Measurements from ENCODE around the gene SCFD2.
"Not testable (repeated sequence)": the region's sequence is repeated elsewhere in the genome, so short reads cannot be mapped to it uniquely, and the experiment has no call there.

Gene SCFD2

DNA sequence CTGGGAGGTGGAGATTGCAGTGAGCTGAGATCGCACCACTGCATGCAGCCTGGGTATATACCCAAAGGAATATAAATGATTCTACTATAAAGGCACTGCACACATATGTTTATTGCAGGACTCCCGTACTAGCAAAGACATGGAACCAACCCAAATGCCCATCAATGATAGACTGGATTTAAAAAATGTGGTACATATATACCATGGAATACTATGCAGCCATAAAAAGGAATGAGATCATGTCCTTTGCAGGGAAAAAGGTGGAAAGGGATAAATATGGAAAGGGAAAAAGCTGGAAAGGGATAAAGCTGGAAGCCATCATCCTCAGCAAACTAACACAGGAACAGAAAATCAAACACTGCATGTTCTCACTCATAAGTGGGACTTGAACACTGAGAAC lies 308.8 kb downstream of the SCFD2 start:
- H3K36me3 ChIP-seq (ENCODE audit: insufficient read depth, low read length); H3K27ac ChIP-seq (ENCODE audit: low read depth, low read length); H3K79me2 ChIP-seq (ENCODE audit: control insufficient read depth, insufficient read depth, low read length, unreplicated experiment); H3K4me3 ChIP-seq (ENCODE audit: low read depth, low read length); H3K27me3 ChIP-seq (ENCODE audit: insufficient read depth, low read length); H2AFZ ChIP-seq (ENCODE audit: low read length, unreplicated experiment); H3K4me1 ChIP-seq (ENCODE audit: control insufficient read depth, insufficient read depth, low read length, unreplicated experiment): not testable (repeated sequence)

DNA sequence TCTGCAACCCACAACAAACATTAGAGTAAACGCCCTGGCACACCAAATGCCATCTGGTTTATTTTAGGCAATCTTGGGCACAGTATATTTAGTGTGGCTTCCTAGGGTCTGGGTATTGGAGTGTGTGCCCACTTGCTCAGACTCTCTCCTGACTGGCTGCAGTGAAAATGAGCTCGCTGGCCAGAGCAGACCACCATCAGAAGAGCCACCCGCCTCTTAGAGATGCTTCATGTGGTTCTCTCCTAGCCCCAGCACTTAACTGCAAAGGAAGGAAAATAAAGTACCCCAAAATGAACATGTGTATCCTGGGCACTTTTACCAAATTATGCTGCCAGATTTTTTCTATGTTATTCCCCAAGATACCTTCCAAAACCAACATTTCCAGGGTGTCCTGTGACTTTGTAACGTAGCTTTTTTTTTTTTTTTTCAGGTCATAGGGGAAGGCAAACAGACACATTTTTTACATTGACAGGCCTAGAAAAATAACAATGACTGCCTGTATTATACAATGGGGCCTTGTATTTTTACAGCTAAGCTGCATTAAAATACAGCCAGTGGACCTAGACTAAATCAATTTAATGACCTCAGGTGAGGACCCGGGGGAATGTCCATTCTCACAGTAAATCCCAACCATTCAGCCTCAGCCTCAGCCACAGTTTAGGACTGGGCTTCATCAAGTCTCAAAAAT lies 310.0 kb downstream of the SCFD2 start:
- H3K79me2 ChIP-seq (ENCODE audit: control insufficient read depth, insufficient read depth, low read length, unreplicated experiment) = peaks cover 2% of the 10 kb centered on the region
- no peak overlapping the region for H3K27ac ChIP-seq (ENCODE audit: low read depth, low read length)
- H3K4me3 ChIP-seq (ENCODE audit: low read depth, low read length) = no peak overlapping the region
- H3K27me3 ChIP-seq (ENCODE audit: insufficient read depth, low read length) = no peaks in the 10 kb centered on the region
- H3K4me1 ChIP-seq (ENCODE audit: control insufficient read depth, insufficient read depth, low read length, unreplicated experiment) = peaks cover 4% of the 10 kb centered on the region
- no peaks in the 10 kb centered on the region for H3K36me3 ChIP-seq (ENCODE audit: insufficient read depth, low read length)
- H2AFZ ChIP-seq (ENCODE audit: low read length, unreplicated experiment) = no peak overlapping the region

DNA sequence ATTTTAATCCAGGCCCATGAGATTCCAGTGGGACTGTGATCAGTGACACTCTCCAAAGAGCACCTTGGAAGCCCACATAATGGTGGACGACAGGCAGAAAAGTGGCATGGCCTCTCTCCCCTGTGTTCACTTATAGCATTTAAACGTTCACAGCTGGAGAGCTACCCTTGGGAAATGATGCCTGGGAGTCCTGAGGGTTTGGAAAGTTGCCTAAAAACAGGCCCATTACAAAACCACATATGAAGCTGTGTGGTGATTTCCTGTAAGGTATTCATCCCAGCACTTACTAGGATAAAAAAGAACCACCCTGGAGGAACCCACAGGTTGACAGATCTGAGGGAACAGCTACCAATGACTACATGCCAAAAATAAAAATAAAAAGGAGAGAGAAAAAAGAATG lies 310.6 kb downstream of the SCFD2 start:
- H3K4me1 ChIP-seq (ENCODE audit: control insufficient read depth, insufficient read depth, low read length, unreplicated experiment) = peaks cover 4% of the 10 kb centered on the region
- no peaks in the 10 kb centered on the region for H3K27me3 ChIP-seq (ENCODE audit: insufficient read depth, low read length)
- H2AFZ ChIP-seq (ENCODE audit: low read length, unreplicated experiment) = no peak overlapping the region
- H3K4me3 ChIP-seq (ENCODE audit: low read depth, low read length) = no peak overlapping the region
- H3K27ac ChIP-seq (ENCODE audit: low read depth, low read length) = no peak overlapping the region
- H3K36me3 ChIP-seq (ENCODE audit: insufficient read depth, low read length) = no peaks in the 10 kb centered on the region
- peaks cover 2% of the 10 kb centered on the region for H3K79me2 ChIP-seq (ENCODE audit: control insufficient read depth, insufficient read depth, low read length, unreplicated experiment)

GRCh38 chr4:53050361-53050774 lies 315.5 kb downstream of the SCFD2 start:
- Histone ChIP-seq H3K79me2 (ENCODE audit: control insufficient read depth, insufficient read depth, low read length, unreplicated experiment) (no peaks in the 10 kb centered on the region), H3K4me3 (ENCODE audit: low read depth, low read length) (no peak overlapping the region), H2AFZ (ENCODE audit: low read length, unreplicated experiment) (no peak overlapping the region), H3K27ac (ENCODE audit: low read depth, low read length) (no peak overlapping the region), H3K27me3 (ENCODE audit: insufficient read depth, low read length) (no peaks in the 10 kb centered on the region), H3K36me3 (ENCODE audit: insufficient read depth, low read length) (no peaks in the 10 kb centered on the region), H3K4me1 (ENCODE audit: control insufficient read depth, insufficient read depth, low read length, unreplicated experiment) (peaks cover 4% of the 10 kb centered on the region)

DNA sequence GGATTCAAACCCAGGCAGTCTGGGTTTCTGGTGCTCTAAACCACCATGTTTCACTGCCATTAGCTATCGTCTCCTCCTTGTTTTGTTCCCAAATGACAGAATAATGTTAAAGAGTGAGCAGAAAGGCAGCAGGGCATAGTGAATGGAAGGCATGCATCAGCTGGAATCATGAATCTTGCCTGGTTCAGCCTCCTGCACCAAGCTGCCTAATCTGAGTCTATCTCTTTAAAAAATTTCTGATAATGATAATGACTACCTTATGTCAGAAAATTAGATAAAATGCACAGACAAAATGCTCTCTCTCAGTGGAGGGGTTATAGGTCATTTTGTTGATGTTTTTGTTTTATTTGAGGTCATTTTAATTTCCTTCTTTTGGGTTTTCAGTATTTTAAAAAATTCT lies 316.3 kb downstream of the SCFD2 start:
- H3K27ac ChIP-seq (ENCODE audit: low read depth, low read length) = no peak overlapping the region
- no peaks in the 10 kb centered on the region for H3K79me2 ChIP-seq (ENCODE audit: control insufficient read depth, insufficient read depth, low read length, unreplicated experiment)
- H2AFZ ChIP-seq (ENCODE audit: low read length, unreplicated experiment) = no peak overlapping the region
- H3K36me3 ChIP-seq (ENCODE audit: insufficient read depth, low read length) = no peaks in the 10 kb centered on the region
- H3K27me3 ChIP-seq (ENCODE audit: insufficient read depth, low read length) = no peaks in the 10 kb centered on the region
- no peaks in the 10 kb centered on the region for H3K4me1 ChIP-seq (ENCODE audit: control insufficient read depth, insufficient read depth, low read length, unreplicated experiment)
- H3K4me3 ChIP-seq (ENCODE audit: low read depth, low read length) = no peak overlapping the region

- no peaks in the 10 kb centered on the region for H3K27me3 ChIP-seq (ENCODE audit: insufficient read depth, low read length)
- no peak overlapping the region for H2AFZ ChIP-seq (ENCODE audit: low read length, unreplicated experiment)
Observed at GRCh38 chr4:53044651-53044960, 321.3 kb downstream of the SCFD2 start.

DNA sequence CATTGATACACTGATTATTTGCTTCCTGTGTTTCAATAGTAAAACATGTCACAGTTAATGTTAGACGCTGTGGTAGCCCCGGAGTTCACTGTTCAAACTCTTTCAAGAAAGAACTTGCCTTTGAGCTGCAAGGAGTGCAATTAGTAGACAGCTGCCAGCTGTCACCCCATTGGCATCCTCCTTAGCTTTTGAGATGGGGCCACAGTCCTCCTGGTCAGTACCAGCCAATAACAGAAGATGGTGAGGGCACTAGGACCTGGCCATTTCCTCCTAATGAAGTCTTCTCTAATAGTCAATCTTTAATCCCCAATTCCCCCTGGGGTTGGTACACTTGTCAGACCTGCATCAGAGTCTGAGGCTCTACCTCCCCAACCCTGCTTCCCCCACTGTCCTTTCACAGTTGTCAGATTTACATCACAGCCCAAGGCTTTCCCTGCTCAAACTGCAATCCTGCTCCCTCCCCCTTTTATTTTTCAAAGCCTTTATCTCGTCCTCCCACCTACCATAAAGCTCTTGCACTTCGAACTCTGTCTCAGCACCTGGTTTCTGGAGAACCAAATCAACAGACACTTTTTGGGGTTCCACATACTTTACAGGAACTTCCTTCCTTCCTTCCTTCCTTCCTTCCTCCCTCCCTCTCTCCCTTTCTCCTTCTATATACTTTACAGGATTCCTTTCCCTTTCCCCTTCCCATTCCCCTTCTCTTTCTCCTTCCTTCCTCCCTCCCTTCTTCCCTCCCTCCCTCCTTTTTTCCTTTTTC lies 321.8 kb downstream of the SCFD2 start:
- Histone ChIP-seq H3K36me3 (ENCODE audit: insufficient read depth, low read length) (no peaks in the 10 kb centered on the region), H3K4me1 (ENCODE audit: control insufficient read depth, insufficient read depth, low read length, unreplicated experiment) (no peaks in the 10 kb centered on the region), H3K79me2 (ENCODE audit: control insufficient read depth, insufficient read depth, low read length, unreplicated experiment) (no peaks in the 10 kb centered on the region), H3K27ac (ENCODE audit: low read depth, low read length) (no peak overlapping the region), H3K27me3 (ENCODE audit: insufficient read depth, low read length) (no peaks in the 10 kb centered on the region), H2AFZ (ENCODE audit: low read length, unreplicated experiment) (no peak overlapping the region), H3K4me3 (ENCODE audit: low read depth, low read length) (no peak overlapping the region)

More at GRCh38 chr4:53044651-53044960, 321.3 kb downstream of the SCFD2 start:
- H3K27ac ChIP-seq (ENCODE audit: low read depth, low read length) = no peak overlapping the region
- H3K4me1 ChIP-seq (ENCODE audit: control insufficient read depth, insufficient read depth, low read length, unreplicated experiment) = no peaks in the 10 kb centered on the region
- no peak overlapping the region for H3K4me3 ChIP-seq (ENCODE audit: low read depth, low read length)
- H3K36me3 ChIP-seq (ENCODE audit: insufficient read depth, low read length) = no peaks in the 10 kb centered on the region
- H3K79me2 ChIP-seq (ENCODE audit: control insufficient read depth, insufficient read depth, low read length, unreplicated experiment) = no peaks in the 10 kb centered on the region

GRCh38 chr4:53043055-53043454 lies 322.8 kb downstream of the SCFD2 start:
- Histone ChIP-seq H3K27ac (ENCODE audit: low read depth, low read length) (no peak overlapping the region), H3K79me2 (ENCODE audit: control insufficient read depth, insufficient read depth, low read length, unreplicated experiment) (no peaks in the 10 kb centered on the region), H3K4me3 (ENCODE audit: low read depth, low read length) (no peak overlapping the region), H3K4me1 (ENCODE audit: control insufficient read depth, insufficient read depth, low read length, unreplicated experiment) (no peaks in the 10 kb centered on the region), H3K27me3 (ENCODE audit: insufficient read depth, low read length) (no peaks in the 10 kb centered on the region), H2AFZ (ENCODE audit: low read length, unreplicated experiment) (no peak overlapping the region), H3K36me3 (ENCODE audit: insufficient read depth, low read length) (no peaks in the 10 kb centered on the region)

DNA sequence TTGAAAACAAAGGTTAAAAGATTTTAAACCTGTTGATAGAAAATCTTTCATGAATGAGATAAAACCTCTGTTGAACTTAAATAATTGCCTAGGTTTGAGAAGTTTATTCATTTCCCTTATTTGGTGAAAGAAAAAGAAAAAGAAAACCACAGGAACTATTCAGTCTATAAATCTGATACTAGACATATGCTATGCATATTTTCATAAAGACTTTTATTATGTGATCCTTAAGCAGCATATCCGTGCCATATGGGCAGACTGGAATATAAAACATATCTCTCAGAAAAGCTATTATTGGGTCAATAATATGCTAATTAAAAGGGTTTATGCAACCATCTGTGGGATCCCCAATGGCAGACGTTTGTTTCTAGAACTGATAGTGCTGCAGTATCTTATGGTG lies 325.0 kb downstream of the SCFD2 start:
- Histone ChIP-seq H3K79me2 (ENCODE audit: control insufficient read depth, insufficient read depth, low read length, unreplicated experiment) (no peaks in the 10 kb centered on the region), H3K4me3 (ENCODE audit: low read depth, low read length) (no peak overlapping the region), H2AFZ (ENCODE audit: low read length, unreplicated experiment) (no peak overlapping the region), H3K27me3 (ENCODE audit: insufficient read depth, low read length) (no peaks in the 10 kb centered on the region), H3K27ac (ENCODE audit: low read depth, low read length) (no peak overlapping the region), H3K4me1 (ENCODE audit: control insufficient read depth, insufficient read depth, low read length, unreplicated experiment) (no peaks in the 10 kb centered on the region), H3K36me3 (ENCODE audit: insufficient read depth, low read length) (no peaks in the 10 kb centered on the region)

GRCh38 chr4:53040459-53040815 lies 325.4 kb downstream of the SCFD2 start:
- Histone ChIP-seq H2AFZ (ENCODE audit: low read length, unreplicated experiment) (no peak overlapping the region), H3K79me2 (ENCODE audit: control insufficient read depth, insufficient read depth, low read length, unreplicated experiment) (no peaks in the 10 kb centered on the region), H3K36me3 (ENCODE audit: insufficient read depth, low read length) (no peaks in the 10 kb centered on the region), H3K4me1 (ENCODE audit: control insufficient read depth, insufficient read depth, low read length, unreplicated experiment) (no peaks in the 10 kb centered on the region), H3K27ac (ENCODE audit: low read depth, low read length) (no peak overlapping the region), H3K27me3 (ENCODE audit: insufficient read depth, low read length) (no peaks in the 10 kb centered on the region), H3K4me3 (ENCODE audit: low read depth, low read length) (no peak overlapping the region)

DNA sequence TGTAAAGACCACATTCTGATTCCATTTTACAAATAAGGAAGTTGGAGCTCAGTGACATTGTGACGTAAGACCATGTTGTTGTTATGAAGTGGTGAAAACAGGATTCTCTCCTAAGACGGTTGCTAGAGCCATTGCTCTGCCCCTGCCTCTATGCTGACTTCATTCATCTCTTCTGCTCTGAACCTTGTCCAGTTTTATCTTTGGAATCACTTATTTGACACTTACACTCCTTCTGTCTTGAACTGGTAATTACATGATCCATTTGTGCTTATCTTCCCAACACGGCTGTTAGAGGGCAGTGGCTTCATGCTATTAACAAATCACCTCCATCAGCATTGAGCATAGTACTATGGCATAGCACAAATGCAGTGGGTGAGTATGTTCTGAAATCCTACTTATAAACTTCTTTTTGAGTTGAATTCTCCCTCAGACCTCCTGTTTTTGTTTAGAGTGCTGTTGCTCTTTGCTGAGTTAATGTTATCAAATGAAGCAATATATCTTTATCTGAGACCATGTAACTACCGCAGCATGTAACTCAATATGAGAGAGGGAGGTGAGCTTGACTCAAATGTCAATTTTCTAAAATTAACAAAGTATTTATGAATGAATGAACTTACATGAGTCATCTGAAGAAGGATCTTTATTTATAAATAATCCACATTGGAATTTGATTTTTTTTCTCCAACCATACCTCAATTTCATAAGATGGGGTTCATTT lies 326.0 kb downstream of the SCFD2 start:
- Histone ChIP-seq H3K27me3 (ENCODE audit: insufficient read depth, low read length) (no peaks in the 10 kb centered on the region), H2AFZ (ENCODE audit: low read length, unreplicated experiment) (no peak overlapping the region), H3K36me3 (ENCODE audit: insufficient read depth, low read length) (no peaks in the 10 kb centered on the region), H3K27ac (ENCODE audit: low read depth, low read length) (no peak overlapping the region), H3K79me2 (ENCODE audit: control insufficient read depth, insufficient read depth, low read length, unreplicated experiment) (no peaks in the 10 kb centered on the region), H3K4me1 (ENCODE audit: control insufficient read depth, insufficient read depth, low read length, unreplicated experiment) (no peaks in the 10 kb centered on the region), H3K4me3 (ENCODE audit: low read depth, low read length) (no peak overlapping the region)

Data from ACC112 (cell line).